Measurements from ENCODE around the gene PLN. TPM values are rescaled to one million over a fixed set of nuclear protein-coding genes. Genes with fewer than 3 reads are reported as not detected.

PLN gene
- total RNA-seq, 2 donors from 2014 or later, result 13.3 to 23.5 TPM

DNA sequence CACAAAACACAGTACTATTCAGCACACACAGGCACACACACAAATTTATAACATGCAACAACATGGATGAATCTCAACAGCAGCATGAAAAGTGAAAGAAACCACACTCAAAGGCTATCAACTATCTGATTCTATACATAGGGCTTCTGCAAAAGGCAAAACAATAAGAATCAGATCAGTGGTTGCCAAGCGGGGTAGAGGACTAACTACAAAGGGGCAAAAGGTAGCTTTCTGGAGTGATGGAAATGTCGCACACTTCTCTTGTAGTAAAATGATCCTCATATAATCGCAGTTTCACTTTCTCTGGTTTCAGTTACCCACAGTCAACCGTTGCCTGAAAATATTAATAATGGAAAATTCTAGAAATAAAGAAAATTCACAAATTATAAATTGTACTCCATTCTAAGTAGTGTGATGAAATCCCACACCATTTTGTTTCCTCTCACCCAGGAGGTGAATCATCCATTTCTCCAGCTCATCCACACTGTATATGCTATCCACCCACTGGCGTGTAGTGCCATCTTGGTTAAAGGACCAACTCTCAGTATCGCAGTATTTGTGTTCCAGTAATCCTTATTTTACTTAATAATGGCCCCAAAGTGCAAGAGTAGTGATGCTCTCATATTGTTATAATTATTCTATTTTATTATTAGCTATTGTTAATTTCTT lies 12.8 kb upstream of the PLN start:
- Histone ChIP-seq H3K27ac (no peak overlapping the region), H3K4me1 (replicated peaks) (no peaks in the 10 kb centered on the region), H3K9me3 (no peaks in the 10 kb centered on the region), H3K4me3 (no peak overlapping the region), H3K27me3 (replicated peaks; ENCODE audit: insufficient read depth) (no peaks in the 10 kb centered on the region), H3K36me3 (no peaks in the 10 kb centered on the region)
- WGBS, result 95% methylated on average over 6 of the region's 6 CpGs
- TF ChIP-seq POLR2AphosphoS5 (IDR thresholded peaks at IDR 0.05) (no peak), POLR2A (IDR thresholded peaks at IDR 0.05) (no peak)
- TF ChIP-seq, protein P1, sequence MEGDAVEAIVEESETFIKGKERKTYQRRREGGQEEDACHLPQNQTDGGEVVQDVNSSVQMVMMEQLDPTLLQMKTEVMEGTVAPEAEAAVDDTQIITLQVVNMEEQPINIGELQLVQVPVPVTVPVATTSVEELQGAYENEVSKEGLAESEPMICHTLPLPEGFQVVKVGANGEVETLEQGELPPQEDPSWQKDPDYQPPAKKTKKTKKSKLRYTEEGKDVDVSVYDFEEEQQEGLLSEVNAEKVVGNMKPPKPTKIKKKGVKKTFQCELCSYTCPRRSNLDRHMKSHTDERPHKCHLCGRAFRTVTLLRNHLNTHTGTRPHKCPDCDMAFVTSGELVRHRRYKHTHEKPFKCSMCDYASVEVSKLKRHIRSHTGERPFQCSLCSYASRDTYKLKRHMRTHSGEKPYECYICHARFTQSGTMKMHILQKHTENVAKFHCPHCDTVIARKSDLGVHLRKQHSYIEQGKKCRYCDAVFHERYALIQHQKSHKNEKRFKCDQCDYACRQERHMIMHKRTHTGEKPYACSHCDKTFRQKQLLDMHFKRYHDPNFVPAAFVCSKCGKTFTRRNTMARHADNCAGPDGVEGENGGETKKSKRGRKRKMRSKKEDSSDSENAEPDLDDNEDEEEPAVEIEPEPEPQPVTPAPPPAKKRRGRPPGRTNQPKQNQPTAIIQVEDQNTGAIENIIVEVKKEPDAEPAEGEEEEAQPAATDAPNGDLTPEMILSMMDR (IDR thresholded peaks at IDR 0.05), result no peak
- DNase-seq (ENCODE audit: low spot score), result no peak
- intact Hi-C loops (cut with DNase I), result no loop called here

DNA sequence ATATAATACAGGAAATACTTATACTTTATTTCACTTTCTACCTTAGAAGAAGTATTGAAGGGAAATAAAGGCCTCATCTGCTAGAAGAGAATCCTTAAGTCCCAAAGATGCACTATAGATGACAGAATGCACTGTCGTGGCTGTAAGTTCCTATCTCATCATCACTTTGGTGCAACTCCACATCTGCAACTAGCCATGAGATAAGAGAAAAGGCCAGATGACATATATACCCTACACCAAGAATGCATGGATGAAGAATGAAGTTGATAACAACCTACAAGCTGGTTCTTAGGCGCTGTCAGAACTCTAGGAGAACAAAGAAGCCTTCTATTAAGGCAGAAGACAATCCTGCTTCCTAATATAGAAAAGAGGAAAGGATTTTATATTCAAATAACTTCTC lies 11.6 kb upstream of the PLN start:
- no peaks in the 10 kb centered on the region for H3K36me3 ChIP-seq
- H3K27ac ChIP-seq, result no peak overlapping the region
- no peak overlapping the region for H3K4me3 ChIP-seq
- no peaks in the 10 kb centered on the region for H3K4me1 ChIP-seq (replicated peaks)
- intact Hi-C loops (cut with DNase I), result no loop called here
- no peaks in the 10 kb centered on the region for H3K27me3 ChIP-seq (replicated peaks; ENCODE audit: insufficient read depth)
- DNase-seq (ENCODE audit: low spot score), result no peak
- H3K9me3 ChIP-seq, result no peaks in the 10 kb centered on the region
- TF ChIP-seq, protein P1 (IDR thresholded peaks at IDR 0.05), result no peak
- TF ChIP-seq POLR2A (IDR thresholded peaks at IDR 0.05) (no peak), POLR2AphosphoS5 (IDR thresholded peaks at IDR 0.05) (no peak)
- 93% methylated on average over 2 of the region's 2 CpGs for WGBS

DNA sequence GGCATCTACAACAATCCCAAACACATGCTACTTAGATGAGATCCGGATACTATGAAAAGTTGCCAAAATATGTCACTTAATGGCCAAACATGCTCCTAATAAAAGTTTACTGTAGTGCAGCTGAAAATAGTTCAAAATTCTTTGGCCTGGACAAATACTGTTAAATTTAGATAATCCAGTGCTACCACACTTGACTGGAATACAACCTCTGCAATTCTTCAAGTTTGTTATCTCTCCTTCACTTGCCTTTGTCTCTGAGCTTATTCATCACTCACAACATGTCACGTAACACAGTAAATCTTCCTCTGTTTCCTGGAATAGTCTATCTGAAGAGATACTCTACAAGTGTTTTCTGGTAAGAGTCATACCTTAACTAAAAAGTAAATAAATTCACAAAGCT lies 10.5 kb upstream of the PLN start:
- no peaks in the 10 kb centered on the region for H3K9me3 ChIP-seq
- 16% methylated on average over 2 of the region's 2 CpGs for WGBS
- H3K4me1 ChIP-seq (replicated peaks), result no peaks in the 10 kb centered on the region
- DNase-seq (ENCODE audit: low spot score), result no peak
- H3K36me3 ChIP-seq, result no peaks in the 10 kb centered on the region
- H3K27ac ChIP-seq, result no peak overlapping the region
- intact Hi-C loops (cut with DNase I), result no loop called here
- no peak overlapping the region for H3K4me3 ChIP-seq
- no peaks in the 10 kb centered on the region for H3K27me3 ChIP-seq (replicated peaks; ENCODE audit: insufficient read depth)
- TF ChIP-seq, protein P1 (IDR thresholded peaks at IDR 0.05), result no peak
- TF ChIP-seq POLR2A (IDR thresholded peaks at IDR 0.05), result no peak
- no peak for TF ChIP-seq POLR2AphosphoS5 (IDR thresholded peaks at IDR 0.05)

DNA sequence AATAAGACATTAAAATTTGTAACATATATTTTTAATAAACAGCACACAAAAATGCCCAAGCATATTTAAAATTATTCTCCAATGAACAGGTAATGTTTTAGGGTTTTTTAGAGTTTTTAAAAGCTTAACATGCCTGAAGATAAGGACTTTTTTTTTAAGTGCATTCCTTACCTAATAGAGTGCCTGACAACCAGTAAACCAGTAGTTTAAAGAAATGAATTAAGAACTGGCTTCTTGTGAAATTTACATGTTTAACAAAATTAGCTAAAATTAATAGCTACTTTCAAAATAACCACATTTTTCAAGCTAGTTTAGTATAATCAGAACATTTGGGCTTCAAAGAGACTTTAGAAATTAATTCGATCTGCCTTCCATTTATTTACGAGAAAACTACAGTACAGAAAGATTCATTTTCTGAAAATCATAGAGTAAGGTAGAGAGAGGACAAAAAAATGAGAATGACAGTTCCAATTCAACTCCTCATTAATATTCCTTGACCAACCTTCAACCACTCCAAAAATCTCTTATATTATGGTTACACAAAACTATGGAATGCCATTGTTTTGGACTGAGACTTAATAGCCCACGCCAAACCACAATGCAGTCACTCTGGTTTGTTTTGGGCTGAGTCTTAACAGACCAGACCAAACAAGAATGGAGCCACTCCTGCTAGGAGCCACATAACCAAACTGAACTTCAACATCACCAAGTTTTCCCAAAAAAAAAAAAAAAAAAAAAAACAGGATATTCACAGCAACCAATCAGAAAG lies 5.7 kb upstream of the PLN start:
- H3K4me1 ChIP-seq (replicated peaks), result no peaks in the 10 kb centered on the region
- H3K4me3 ChIP-seq, result no peak overlapping the region
- no peak for TF ChIP-seq POLR2AphosphoS5 (IDR thresholded peaks at IDR 0.05)
- TF ChIP-seq, protein P1 (IDR thresholded peaks at IDR 0.05), result no peak
- no peak for TF ChIP-seq POLR2A (IDR thresholded peaks at IDR 0.05)
- no peak for DNase-seq (ENCODE audit: low spot score)
- intact Hi-C loops (cut with DNase I), result no loop called here
- H3K27ac ChIP-seq, result no peak overlapping the region
- WGBS, result 92% methylated on average over 3 of the region's 3 CpGs
- no peaks in the 10 kb centered on the region for H3K9me3 ChIP-seq
- H3K27me3 ChIP-seq (replicated peaks; ENCODE audit: insufficient read depth), result no peaks in the 10 kb centered on the region
- H3K36me3 ChIP-seq, result no peaks in the 10 kb centered on the region

DNA sequence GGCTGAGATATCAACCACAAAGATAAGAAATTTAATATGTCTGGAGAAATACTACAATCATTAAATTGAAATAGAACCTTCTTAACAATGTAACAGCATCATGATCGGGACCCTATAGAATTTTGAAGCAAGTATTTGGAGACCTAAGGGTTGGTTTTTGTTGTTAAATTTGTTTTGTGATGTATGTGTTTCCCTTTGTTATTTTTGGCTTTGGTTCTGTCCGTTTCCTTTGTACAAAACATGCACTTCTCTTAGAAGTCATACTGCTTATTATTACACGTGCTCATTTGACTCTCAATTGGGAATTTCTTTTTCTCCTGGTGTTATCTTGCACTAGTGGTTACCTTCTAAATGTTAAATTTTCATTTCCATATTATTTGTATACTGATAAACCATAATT lies 4.0 kb upstream of the PLN start:
- intact Hi-C loops (cut with DNase I), result no loop called here
- Histone ChIP-seq H3K4me3 (no peak overlapping the region), H3K9me3 (no peaks in the 10 kb centered on the region), H3K27me3 (replicated peaks; ENCODE audit: insufficient read depth) (no peaks in the 10 kb centered on the region), H3K27ac (no peak overlapping the region), H3K36me3 (no peaks in the 10 kb centered on the region), H3K4me1 (replicated peaks) (no peaks in the 10 kb centered on the region)
- TF ChIP-seq POLR2AphosphoS5 (IDR thresholded peaks at IDR 0.05), result no peak
- no peak for TF ChIP-seq POLR2A (IDR thresholded peaks at IDR 0.05)
- TF ChIP-seq, protein P1 (IDR thresholded peaks at IDR 0.05), result no peak
- 85% methylated on average over 3 of the region's 3 CpGs for WGBS
- DNase-seq (ENCODE audit: low spot score), result no peak

Measured in prostate gland (tissue), 2 donors.